ENCODE data around the gene ENTPD2. TPM values are rescaled to one million over a fixed set of nuclear protein-coding genes. Genes with fewer than 3 reads are reported as not detected.

Gene ENTPD2
- total and polyA plus RNA-seq, 8 donors = 0.91 to 6.5 (median 2.7) TPM

DNA sequence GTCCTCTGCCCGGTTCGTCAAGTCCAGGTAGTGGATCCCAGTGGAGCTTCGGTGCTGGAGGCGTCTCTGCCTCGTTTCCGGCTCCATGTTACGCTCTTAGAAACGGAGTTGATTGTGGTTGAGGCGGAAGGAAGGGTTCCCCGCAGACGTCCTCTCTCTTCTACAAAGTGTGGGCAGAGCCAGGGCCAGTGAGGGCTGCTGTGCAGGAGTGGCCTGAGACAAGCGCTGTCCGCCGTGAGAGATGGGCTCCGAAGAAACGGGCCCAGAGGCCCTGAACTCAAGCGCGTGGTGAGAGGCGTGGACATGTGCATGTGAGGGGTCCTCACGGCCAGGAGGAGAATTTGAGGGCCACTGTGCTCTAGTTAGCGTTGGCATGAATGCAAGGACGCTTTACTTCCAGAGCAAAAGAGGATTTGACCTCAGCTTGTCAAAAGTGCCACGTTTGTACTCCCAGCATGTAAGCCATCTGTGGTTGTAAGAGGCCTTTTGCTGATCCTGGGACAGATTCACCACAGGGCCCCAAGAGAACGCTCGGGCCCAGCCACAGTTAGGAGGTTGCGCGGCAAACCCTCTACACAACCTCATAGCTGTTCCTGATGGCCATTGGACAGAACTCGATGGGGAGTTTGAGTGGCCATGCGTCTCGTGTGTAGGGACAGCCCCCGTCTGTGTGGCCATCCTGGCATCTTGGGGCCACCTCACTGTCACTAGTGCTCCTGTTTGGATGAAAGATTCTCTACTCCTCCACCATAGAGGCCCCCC is 43.1 kb upstream of the ENTPD2 start:
- DNase-seq (peak in 1 of 6 donors; percentile 14), ATAC-seq (no peak), FAIRE-seq (no peak)
- Histone ChIP-seq H3K36me3 (peaks cover 3 to 20% (median 3%) of the 10 kb centered on the region in 3 donors), H3K27ac (no peak overlapping the region), H3K4me3 (no peak overlapping the region), H3K27me3 (no peaks in the 10 kb centered on the region), H3K9me3 (no peaks in the 10 kb centered on the region), H3K4me1 (no peaks in the 10 kb centered on the region)
- intact Hi-C loops (cut with DNase I) = no loop called here
- TF ChIP-seq, protein P1, sequence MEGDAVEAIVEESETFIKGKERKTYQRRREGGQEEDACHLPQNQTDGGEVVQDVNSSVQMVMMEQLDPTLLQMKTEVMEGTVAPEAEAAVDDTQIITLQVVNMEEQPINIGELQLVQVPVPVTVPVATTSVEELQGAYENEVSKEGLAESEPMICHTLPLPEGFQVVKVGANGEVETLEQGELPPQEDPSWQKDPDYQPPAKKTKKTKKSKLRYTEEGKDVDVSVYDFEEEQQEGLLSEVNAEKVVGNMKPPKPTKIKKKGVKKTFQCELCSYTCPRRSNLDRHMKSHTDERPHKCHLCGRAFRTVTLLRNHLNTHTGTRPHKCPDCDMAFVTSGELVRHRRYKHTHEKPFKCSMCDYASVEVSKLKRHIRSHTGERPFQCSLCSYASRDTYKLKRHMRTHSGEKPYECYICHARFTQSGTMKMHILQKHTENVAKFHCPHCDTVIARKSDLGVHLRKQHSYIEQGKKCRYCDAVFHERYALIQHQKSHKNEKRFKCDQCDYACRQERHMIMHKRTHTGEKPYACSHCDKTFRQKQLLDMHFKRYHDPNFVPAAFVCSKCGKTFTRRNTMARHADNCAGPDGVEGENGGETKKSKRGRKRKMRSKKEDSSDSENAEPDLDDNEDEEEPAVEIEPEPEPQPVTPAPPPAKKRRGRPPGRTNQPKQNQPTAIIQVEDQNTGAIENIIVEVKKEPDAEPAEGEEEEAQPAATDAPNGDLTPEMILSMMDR (IDR thresholded peaks at IDR 0.05) = no peak
- 93 to 94% methylated on average over 31 of the region's 31 CpGs for WGBS, 2 donors

DNA sequence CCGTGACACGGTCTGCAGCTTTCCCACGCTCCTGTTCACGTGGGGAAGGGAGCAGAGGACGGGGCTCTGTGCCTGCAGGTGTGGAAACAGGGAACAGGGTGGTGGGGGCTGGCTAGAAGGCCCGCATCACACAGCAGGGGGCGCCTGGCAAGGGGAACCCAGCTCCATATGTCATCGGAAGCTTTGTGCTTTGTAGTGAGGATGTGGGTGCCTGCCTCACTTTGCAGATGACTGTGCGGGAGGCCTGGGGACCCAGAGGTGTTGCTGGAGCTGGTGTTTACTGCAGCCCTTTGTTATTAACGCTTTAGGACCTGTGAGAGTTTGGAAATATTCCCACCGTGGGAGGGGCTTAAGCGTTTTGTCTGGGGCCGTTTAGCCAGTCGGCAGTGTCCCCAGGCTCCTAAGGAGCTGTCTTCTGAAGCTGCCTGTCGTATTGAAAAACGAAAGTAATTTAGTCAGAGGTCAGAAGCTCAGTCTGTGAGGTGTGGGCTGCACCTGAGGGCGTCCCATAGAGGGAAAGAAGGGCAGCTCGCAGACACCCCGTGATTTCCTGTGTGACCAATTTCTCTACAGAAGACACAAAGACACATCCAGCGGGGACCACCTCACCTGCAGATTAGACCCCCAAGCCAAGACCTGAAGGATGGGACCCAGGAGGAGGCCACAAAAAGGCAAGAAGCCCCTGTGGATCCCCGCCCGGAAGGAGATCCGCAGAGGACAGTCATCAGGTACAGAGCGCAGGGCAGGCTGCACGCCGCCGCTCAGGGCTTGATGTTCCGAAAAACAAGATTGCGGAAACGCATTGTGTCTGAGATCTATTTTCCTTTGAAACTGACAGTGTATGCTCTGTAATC is 42.0 kb upstream of the ENTPD2 start:
- TF ChIP-seq, protein P1 (IDR thresholded peaks at IDR 0.05) = no peak
- Histone ChIP-seq H3K9me3 (no peaks in the 10 kb centered on the region), H3K4me3 (no peak overlapping the region), H3K36me3 (peaks cover 3 to 11% (median 3%) of the 10 kb centered on the region in 3 donors), H3K27me3 (no peaks in the 10 kb centered on the region), H3K27ac (no peak overlapping the region), H3K4me1 (no peaks in the 10 kb centered on the region)
- DNase-seq = peak in 1 of 6 donors; percentile 16
- 74 to 75% methylated on average over 30 of the region's 30 CpGs for WGBS, 2 donors
- no peak for FAIRE-seq
- intact Hi-C loops (cut with DNase I) = no loop called here
- peak in 3 of 4 donors; percentile 29 to 55 (median 50) for ATAC-seq

DNA sequence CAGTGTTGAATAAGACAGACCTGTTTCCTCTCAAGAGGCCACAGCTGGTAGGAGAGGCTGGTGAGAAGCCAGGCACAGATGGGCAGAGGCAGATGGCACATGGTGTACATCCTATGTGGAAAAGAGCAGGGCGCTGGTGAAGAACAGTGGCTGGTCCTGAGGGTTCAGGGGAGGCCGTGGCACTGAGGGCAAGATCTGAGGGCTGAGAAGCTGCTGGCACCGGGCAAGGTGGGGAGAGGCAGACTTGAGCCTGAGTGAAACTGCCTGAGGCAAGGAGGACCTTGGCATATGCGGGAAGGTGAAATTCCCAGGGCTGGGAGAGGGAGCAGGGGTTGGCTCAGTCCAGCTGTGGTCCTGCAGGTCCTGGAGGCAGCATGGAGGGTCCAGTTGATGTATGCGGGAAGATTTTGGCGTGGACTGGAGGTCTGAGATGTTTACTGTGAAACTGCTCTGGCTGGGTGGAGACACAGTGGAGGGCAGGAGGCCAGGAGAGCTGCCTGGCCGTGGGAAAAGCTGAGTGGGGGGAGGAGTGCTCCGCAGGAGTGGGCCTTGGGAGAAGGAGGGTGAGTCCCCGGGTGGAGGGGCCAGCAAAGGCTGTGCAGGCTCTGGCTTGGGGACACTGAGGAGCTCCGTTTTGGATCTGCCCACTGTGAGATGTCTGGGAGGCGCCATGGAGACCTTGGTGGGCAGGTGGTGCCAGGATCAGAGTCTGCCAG is 35.5 kb upstream of the ENTPD2 start:
- DNase-seq (peak in 1 of 6 donors; percentile 43), FAIRE-seq (no peak), ATAC-seq (no peak)
- WGBS, 2 donors = 46 to 49% methylated on average over 11 of the region's 11 CpGs
- TF ChIP-seq, protein P1 (IDR thresholded peaks at IDR 0.05) = no peak
- H3K36me3 ChIP-seq = peaks cover 0 to 3% (median 0%) of the 10 kb centered on the region in 3 donors
- peaks cover 0 to 5% (median 5%) of the 10 kb centered on the region in 3 donors for H3K4me1 ChIP-seq
- H3K9me3 ChIP-seq = no peaks in the 10 kb centered on the region
- H3K27ac ChIP-seq = no peak overlapping the region
- H3K4me3 ChIP-seq = no peak overlapping the region
- intact Hi-C loops (cut with DNase I) = no loop called here
- H3K27me3 ChIP-seq = no peaks in the 10 kb centered on the region

DNA sequence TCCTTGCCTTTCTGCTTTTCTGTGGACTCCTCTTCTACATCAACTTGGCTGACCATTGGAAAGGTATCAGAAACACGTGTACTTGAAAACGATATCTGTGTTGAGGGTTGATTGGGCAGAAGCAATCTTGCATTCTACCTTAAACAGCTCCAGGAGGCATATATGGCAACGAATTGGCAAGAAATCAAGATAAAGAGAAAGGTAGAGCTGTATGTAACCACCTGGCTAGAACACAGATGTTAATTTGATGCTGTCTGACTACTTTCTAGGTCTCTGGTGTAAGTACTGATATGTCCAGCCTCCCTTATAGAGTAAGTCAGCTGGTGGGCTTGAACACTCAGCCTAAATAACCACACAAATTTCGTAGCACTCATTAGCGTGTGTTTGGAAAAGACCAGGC is 34.3 kb upstream of the ENTPD2 start:
- H3K27ac ChIP-seq = no peak overlapping the region
- intact Hi-C loops (cut with DNase I) = no loop called here
- 51 to 52% methylated on average over 5 of the region's 5 CpGs for WGBS, 2 donors
- H3K27me3 ChIP-seq = no peaks in the 10 kb centered on the region
- no peak for FAIRE-seq
- H3K36me3 ChIP-seq = peaks cover 0 to under 1% (median 0%) of the 10 kb centered on the region in 3 donors
- H3K4me1 ChIP-seq = peaks cover 0 to 5% (median 5%) of the 10 kb centered on the region in 3 donors
- no peak overlapping the region for H3K4me3 ChIP-seq
- no peak for DNase-seq
- no peaks in the 10 kb centered on the region for H3K9me3 ChIP-seq
- no peak for ATAC-seq
- TF ChIP-seq, protein P1 (IDR thresholded peaks at IDR 0.05) = no peak
